ENCODE measurements around the gene ADGRG4. TPM values are rescaled to one million over a fixed set of nuclear protein-coding genes. Genes with fewer than 3 reads are reported as not detected.
"Not testable (repeated sequence)": the region's sequence is repeated elsewhere in the genome, so short reads cannot be mapped to it uniquely, and the experiment has no call there.

ADGRG4 gene
- 0.67 TPM for total RNA-seq
- long read RNA-seq, partial matches to known transcripts: 0 of 2 reads
- long read RNA-seq, other reads (novel, unspliced or antisense): 2 of 2 reads

- not testable (repeated sequence) for DNase-seq (ENCODE audit: low spot score)
Measured at GRCh38 chrX:136300721-136301120, at the start of gene ADGRG4. Gene ADGRG4 (plus strand): TSS chrX:136300963. CDS start chrX:136308778, 7,815 bp downstream.

GRCh38 chrX:136251041-136251991 lies 49.4 kb upstream of the ADGRG4 start, which contains the start of gene MAP7D3:
Gene MAP7D3 (minus strand): TSS chrX:136251400. CDS start chrX:136251358, 42 bp downstream.
- no peak for DNase-seq (ENCODE audit: low spot score)

DNA sequence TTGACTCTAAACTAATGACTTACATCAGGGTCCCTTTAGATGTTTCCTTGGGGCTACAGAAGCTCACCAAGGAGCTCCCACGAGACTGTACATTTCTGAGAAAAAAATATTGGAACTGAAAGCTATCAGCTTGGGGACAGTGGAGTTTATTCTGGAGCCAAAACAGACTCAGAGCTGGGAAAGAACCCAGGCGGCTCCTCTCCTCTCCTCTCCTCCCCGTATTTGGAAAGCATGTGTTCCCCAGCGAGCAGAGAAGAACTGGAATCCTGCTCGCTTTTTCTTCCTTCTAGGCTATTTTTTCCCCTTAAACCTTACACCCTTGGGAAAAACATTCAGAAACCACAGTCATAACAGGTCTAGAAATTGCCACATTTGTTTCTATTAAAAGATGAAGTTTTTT lies 45.2 kb upstream of the ADGRG4 start:
- DNase-seq (ENCODE audit: low spot score): no peak

- no peak for DNase-seq (ENCODE audit: low spot score)
Measured at GRCh38 chrX:136256026-136256425, 44.7 kb upstream of the ADGRG4 start.

DNA sequence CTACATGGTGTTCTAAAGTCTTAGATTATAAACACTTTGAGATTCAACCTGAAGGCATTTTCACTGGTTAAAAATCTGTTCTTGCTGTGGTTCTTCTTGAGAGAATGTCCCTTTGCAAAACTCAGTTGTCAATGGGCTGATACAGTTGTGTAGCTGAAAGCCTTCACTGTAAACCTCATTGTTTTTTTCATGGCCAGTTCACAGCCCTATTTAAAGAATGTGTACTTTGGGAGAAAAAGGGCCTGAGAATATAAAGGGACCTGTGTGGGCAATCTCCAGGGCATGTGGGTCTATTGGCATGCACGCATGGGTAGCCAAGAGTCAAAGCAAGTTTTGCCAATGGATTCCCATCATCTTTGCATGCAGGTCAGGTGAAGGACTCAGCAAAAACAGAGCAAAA lies 41.8 kb upstream of the ADGRG4 start:
- no peak for DNase-seq (ENCODE audit: low spot score)

DNA sequence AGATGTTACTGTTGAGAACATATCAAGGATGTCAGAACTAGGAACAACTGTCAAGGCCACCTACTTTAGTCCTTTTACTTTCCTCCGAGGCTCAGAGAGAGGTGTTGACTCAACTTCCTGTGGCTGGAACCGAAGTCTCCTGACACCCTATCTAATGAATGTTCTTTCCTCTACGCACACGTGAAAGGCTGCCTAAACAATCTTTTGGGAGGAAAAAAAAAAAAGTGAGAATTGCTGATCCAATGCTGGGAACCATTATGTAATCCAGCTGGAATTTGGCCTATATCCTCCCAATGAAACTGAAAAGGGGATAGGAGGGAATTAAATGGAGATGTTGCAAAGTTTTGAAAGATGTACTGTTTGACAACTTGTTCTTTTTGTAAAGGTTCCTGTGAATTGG lies 41.2 kb upstream of the ADGRG4 start:
- no peak for DNase-seq (ENCODE audit: low spot score)

GRCh38 chrX:136260776-136261175 lies 40.0 kb upstream of the ADGRG4 start:
- DNase-seq (ENCODE audit: low spot score): no peak

DNA sequence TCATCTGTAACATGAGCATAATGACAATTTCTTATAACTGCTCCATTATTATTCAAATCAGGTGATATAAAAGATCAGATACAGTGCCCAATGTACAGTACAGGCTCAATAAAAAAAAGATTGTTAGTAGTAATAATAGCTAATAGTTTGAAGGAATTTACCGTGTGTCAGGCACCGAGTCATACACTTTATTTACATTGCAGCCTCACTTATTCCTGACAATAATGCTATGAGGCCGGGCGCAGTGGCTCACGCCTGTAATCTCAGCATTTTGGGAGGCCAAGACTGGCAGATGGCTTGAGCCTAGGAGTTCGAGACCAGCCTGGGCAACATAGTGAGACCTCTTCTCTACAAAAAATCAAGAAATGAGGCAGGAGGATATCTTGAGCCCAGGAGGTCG lies 39.4 kb upstream of the ADGRG4 start:
- DNase-seq (ENCODE audit: low spot score): no peak

- DNase-seq (ENCODE audit: low spot score): no peak
Measured at GRCh38 chrX:136262243-136262642, 38.5 kb upstream of the ADGRG4 start.

DNA sequence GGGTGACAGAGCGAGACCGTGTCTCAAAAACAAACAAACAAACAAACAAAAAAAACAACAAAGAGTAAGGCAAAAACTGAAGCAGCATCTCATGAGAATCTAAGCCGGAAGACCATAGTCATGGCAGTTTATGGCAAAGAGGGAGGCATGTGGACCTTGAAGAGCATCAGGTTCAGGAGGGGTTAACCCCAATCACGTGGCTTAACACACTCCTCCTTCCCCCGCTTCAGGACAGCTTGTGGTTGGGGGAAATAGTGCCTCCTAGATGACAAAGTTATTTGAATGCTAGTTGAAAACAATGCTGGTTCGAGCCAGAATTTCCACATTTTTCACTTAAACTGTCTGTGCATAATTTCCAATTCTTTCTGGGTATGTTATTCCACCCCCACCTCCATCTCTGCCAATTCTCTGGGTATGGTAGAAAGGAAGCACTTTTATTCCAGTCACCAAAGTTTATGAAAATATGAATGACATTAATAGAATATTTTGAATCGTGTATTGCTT lies 37.9 kb upstream of the ADGRG4 start:
- no peak for DNase-seq (ENCODE audit: low spot score)

DNA sequence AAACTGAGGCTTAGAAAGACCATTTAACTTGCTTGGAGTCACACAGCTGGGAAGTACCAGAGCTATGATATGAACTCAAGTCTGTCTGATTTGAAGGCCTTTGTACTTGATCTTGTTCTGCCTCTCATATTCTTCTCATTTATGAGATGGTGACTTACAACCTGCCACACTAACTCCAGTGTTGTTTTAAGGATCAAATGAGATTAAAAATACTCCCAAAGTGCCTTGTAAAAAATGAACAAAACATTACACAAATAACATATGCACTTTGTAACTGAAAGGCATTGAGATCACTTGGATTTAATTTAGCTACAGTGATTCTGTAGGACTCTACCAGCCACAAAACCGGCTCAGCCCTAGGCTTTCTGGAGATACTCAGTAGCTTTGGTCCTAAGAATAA lies 33.9 kb upstream of the ADGRG4 start:
- no peak for DNase-seq (ENCODE audit: low spot score)

DNA sequence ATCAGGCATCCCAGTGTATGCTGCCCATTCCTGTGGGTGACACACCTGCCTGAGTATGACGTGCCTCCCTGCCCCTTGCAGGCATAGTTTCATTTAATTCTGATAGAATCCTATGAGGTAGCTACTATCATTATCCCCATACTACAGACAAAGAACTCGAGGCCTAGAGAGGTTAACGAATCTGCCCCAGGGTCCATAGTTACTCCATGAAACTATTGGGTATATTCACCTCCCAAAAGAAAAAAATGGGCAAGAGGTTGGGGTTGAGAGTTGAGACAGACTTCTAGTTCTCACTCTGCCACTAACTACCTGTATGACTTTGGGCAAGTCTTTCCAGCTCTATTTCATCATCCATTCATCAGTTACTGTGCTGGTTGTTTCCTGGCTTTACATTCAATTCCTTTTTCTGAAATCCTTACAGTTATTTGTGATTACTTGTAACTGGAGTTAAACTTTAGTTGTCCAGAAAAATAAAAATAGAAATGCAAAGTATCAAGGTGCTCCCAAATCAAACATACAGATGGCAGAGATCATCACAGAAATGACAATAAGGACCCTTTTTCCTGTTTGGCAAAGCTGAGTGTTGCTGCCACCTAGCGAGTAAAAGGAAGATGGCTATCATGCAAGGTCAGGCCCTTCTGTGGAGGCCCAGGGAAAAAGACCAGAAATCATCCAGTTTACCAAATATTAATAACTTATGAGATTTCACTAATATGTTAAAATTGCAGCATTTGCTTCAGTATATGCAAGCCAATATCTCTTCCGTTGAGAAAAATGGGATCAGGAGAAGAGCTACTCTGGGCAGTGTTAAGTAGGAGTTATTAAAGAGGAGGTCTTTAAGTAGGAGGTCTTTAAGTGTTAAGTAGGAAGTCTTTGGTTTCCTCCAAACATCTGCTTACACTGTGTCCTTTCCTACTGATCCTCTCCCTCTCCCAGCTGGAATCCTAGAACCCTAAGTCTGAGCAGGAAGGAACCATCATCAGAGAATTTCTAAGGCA lies 32.4 kb upstream of the ADGRG4 start:
- no peak for DNase-seq (ENCODE audit: low spot score)

- DNase-seq (ENCODE audit: low spot score): no peak
Measured at GRCh38 chrX:136269921-136270320, 30.8 kb upstream of the ADGRG4 start.

GRCh38 chrX:136271300-136271699 lies 29.5 kb upstream of the ADGRG4 start:
- no peak for DNase-seq (ENCODE audit: low spot score)

- DNase-seq (ENCODE audit: low spot score): no peak
Measured at GRCh38 chrX:136272325-136272724, 28.4 kb upstream of the ADGRG4 start.

- no peak for DNase-seq (ENCODE audit: low spot score)
Measured at GRCh38 chrX:136273986-136274385, 26.8 kb upstream of the ADGRG4 start.

DNA sequence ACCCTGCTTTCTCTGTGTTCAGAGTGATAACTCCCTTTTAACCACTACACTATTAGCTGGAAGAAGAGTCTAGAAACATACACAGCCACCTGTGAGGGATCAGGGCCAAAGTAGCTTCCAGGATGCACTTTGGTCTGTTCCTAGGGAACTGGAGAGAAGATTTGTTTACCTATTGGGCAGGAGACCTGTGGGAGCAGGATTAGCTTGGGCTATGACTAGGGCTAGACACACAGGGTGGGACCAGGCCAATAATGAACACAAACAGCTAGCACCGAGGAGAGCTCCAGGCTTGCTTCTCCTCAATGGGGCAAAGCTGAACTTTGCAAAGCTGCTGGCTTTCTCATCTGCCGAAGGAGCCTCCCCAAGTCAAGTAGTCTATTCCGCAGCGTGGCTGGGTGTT lies 25.2 kb upstream of the ADGRG4 start:
- no peak for DNase-seq (ENCODE audit: low spot score)

DNA sequence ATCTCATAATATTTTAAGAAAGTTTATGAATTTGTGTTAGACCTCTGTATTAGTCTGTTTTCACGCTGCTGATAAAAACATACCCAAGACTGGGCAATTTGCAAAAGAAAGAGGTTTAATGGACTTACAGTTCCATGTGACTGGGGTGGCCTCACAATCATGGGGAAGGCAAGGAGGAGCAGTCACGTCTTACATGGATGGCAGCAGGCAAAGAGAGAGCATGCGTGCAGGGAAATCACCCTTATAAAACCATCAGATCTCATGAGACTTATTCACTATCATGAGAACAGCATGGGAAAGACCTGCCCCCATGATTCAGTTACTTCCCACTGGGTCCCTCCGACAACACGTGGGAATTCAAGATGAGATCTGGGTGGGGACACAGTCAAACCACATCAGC lies 14.4 kb upstream of the ADGRG4 start:
- not testable (repeated sequence) for DNase-seq (ENCODE audit: low spot score)

GRCh38 chrX:136291824-136292223 lies 8.9 kb upstream of the ADGRG4 start:
- no peak for DNase-seq (ENCODE audit: low spot score)

- no peak for DNase-seq (ENCODE audit: low spot score)
Measured at GRCh38 chrX:136292656-136293055, 8.1 kb upstream of the ADGRG4 start.

DNA sequence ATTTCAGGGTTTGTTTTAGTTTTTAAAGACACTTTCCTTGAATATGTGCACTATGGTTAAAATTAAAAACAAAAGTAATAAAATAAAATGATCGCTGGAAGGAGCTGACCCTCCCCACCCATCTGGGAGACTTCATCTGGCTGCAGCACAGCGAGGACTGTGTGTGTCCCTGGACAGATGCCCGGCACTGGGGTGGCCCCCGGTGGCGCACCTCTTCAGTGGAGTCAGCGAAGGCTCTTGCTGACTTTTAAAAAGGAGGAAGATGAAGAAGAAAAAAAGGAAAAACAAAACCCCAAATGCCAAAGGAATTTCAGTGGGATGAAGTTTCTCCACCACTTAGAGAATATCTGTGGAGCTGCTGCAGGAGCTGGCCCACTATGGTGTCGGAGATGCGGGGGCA lies 5.4 kb upstream of the ADGRG4 start:
- no peak for DNase-seq (ENCODE audit: low spot score)

Data from mesenteric fat pad (tissue), 1 donor.